DMS114 treated with DMSO at 0.1 percent for 48 hours (cell line): ENCODE data around the gene PARD3.
"Not testable (repeated sequence)": the region's sequence is repeated elsewhere in the genome, so short reads cannot be mapped to it uniquely, and the experiment has no call there.

Source experiments
- DNase-seq: peaks from one replicate; lab custom pipeline; 2025; ENCODE audit not compliant: unreplicated experiment; lab: John Stamatoyannopoulos, UW

PARD3 gene

GRCh38 chr10:34094961-34095360, 720.1 kb downstream of the PARD3 start:
- no peak for DNase-seq

DNA sequence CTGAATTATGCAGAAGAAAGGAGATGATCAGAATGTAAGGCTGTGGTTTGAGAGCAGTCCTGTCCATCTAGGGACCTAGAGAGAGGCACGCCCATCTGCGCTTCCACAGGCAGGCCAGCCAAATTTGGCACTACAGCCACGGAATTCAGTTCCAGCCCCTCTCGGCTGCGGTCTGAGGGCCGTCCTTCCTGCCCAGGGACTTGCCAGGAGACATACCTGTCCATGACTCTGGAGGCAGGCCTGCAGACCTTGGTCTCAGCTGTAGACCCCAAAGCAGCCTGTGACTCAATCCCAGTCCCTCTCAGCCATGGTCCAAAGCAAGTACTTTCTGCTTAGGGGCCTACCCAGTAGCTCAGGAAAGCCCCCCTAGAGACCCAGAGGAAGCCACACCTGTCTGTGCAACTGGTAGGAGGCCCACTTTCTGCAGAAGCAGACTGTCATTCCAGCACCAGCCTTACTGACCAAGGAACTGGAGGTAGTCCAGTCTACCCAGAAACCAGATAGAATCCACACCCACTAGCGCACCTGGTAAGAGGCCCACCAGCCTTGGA, 720.9 kb downstream of the PARD3 start:
- no peak for DNase-seq

GRCh38 chr10:34092891-34093290, 722.2 kb downstream of the PARD3 start:
- no peak for DNase-seq

DNA sequence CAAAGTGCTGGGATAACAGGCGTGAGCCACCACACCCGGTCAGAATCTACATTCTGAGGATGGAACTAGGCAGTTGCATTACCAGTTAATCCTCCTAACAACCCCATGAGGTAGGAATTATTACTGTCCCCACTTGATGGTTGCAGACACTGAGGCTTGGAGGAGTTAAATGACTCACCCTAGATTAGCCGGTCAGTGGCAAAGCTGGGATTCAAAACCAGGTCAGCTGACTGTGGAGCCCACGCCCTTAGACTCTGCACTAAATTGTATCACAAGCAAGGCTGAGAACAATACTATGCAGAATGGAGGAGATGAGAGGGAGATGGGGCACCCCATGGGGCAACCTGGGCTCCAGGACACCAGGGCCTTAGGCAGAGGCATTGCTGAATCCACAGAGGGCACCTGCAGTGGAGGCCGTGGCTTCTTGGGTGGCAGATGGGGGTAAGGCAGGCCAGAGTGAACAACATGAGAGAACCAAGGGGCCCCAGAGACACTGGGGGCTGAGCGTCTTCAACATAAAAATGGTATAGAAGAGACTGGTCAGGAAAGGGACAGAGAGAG, 723.4 kb downstream of the PARD3 start:
- DNase-seq, result no peak

GRCh38 chr10:34089253-34089652, 725.8 kb downstream of the PARD3 start:
- no peak for DNase-seq

- no peak for DNase-seq
These were observed 726.8 kb downstream of the PARD3 start for GRCh38 chr10:34088208-34088794.

GRCh38 chr10:34087095-34087418, 728.0 kb downstream of the PARD3 start:
- DNase-seq, result no peak

DNA sequence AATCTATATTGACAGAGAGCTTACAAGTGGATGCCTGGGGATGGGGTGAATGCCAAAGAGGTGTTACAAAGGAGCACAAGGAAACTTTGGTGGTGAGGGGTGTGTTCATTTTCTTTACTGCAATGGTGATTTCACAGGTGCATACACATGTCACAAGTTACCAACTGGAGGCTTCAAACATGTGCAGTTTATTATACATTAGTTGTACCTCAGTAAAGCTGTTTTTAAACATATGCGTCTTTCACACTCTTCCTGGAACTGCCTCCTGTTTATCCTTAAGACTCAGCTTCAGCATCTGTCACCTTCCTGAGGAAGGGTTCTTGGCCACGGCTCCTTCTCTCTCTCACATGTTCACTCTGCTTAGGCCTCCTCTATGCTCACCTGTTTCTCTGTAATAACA, 731.5 kb downstream of the PARD3 start:
- DNase-seq, result no peak

GRCh38 chr10:34081948-34082347, 733.1 kb downstream of the PARD3 start:
- DNase-seq, result no peak

DNA sequence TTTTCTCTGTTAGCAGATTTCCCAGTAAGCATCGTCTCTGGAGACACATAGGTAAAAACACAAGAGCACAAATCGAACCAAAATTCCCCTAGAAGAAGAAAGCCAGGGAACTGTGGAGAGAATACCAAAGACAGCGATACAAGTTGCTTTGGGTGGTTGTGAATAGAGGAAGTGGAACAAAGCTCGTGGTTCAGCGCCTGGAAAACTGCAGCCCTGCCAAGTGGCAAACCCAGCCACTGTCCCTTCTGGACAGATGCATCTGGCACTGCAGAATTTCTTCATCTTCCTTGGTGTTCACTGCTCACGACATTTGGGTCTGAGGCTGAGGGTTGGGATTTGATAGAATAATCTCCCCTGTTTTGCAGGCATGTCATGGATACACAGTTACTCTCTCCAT, 733.8 kb downstream of the PARD3 start:
- no peak for DNase-seq

DNA sequence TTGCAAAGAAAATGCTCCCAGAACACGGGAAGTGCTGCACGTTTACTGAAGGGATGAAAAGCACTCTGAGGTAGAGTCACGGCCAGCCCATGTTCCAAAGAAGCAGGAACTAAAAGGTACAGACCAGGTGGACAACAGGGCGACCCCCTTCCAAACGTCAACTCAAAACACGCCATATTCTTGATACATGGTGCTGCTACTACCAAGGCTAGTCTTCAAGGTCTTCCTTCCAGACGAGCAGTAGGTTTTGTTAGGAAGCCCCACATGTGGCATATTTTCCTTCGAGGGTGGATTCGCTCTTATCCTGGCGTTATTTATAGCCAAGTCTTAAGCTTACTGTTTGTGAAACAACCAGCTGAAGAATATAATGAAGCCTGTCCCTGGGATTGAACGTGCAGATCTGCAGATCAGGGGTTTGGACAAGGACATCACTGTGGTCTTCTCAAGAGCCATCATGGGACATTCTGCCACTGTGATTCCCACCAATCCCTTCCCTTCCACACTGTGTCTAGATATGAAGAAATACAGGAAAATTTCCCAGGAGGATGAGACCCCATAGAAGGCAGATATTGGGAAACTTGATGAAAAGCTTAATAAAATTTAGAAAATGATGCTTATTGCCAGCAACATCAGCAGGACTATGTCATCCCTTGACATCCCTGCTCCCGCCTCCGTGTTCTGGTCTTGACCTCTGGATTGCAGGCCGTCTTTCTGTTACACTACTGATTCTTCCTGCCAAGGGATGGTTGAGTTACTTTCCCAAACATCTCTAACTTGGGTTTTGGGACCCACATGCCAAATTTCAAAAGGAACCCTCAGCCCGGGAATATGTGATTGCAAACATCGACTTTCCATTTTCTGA, 734.4 kb downstream of the PARD3 start:
- no peak for DNase-seq

DNA sequence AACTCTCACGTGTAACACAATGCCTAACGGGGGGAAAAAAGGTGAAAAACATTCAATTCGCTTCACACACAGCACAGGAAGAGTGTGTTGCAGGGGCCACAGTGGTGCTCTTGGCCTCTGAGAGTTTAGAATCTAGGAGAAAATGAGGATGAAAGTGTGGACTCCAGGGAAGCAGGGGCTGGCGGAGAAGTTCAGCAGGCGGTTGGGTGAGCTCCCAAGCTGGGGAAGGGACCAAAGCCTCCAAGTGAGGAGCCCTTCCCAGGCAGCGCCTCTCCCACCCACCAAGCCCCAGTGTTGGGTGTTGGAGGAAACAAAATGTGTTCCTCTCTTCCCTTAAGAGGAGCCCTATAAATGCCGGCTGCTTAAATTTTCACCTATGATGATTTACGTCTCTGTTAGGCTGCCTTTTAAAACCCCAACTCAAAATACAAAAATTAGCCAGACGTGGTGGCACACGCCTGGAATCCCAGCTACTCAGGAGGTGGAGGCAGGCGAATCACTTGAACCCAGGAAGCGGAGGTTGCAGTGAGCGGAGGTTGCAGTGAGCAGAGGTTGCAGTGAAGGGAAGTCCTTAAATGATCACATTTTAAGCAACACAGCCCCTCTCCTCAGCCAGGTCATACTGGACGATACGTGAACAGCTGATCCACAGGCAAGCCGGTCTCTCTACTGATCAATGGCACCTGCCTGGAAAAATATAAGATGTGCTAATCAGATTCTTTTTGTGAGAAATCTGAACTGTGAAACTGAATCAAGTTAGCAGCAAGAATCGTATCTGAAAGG, 735.2 kb downstream of the PARD3 start:
- no peak for DNase-seq

DNA sequence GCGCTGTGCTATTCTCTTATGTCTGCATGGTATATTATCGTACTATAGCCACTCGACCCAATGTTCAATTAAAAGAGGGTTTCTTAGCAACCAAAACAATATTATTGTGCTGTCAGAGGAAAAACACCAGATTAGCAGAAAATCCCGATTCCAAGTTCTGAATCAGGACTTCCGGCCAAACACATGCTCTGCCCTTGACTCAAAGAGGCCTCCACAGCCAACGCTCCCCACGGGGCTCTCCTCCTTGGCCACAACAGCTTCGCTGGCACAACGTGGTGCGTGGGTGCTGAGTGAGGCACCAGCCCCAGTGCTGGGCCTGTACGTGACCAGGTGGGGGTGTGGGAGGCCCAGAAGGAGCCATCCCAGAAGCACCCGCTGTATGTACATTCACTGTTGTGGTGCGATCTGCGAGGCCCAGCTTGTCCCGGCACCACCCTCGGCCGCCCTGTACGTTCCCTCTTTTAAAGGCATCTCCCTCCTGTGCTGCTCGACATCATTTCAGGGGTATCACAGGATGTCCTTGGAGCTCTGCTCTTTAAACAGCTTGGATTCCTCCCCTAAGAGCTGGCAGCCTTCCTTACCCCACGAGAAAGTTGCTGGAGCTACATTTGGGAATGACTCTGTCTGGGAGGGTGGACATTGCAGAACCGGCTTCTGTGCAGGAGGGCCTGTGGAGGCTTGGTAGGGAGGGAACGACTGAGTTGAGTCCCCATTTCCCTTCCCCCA, 736.2 kb downstream of the PARD3 start:
- DNase-seq, result no peak

GRCh38 chr10:34078017-34078744, 736.9 kb downstream of the PARD3 start:
- no peak for DNase-seq

DNA sequence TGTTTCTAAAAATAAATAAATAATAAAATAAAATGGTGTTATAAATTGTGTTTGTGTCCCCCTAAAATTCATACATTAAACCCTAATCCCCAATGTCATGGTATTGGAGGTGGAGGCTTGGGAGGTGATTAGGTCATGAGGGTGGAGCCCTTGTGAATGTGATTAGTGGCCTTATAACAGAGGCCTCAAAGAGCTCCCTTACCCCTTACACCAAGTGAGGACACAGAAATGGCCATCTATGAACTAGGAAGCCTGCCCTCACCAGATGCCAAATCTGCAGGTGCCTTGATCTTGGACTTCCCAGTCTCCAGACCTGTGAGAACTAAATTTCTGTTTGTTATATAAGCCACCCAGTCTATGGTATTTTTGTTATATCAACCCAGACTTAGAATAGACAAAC, 738.7 kb downstream of the PARD3 start:
- DNase-seq, result no peak

DNA sequence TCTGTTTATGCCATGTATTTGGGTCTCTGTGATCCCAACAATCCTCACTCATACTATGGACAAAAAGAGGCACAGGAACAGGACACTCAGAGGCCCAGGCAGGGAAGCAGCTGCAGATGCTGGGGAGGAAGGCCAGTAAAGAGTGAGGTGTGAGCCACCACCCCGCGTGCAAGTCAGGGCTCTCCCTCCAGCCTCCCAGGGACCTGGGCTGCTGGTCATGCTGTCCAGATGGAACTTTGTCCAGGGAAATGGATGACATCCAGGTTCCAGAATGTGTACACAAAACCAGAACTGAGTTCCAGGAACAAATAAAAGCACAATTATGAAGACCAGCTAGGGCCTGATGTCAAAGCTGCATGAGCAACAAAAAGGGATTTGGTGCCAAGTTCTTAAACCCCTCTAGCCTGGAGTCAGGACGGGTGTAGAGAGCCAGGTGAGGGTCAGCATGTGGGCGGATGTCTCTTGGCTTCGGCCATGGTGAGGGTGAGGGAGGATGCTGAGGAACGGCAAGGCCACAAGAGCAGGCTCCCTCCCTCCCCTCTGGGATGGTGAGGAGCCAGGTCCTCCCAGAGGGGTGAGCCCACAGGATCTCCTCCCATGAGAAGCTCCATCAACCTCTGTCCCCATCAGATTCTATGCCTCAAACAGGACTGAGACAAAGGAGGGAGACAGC, 739.7 kb downstream of the PARD3 start:
- no peak for DNase-seq

DNA sequence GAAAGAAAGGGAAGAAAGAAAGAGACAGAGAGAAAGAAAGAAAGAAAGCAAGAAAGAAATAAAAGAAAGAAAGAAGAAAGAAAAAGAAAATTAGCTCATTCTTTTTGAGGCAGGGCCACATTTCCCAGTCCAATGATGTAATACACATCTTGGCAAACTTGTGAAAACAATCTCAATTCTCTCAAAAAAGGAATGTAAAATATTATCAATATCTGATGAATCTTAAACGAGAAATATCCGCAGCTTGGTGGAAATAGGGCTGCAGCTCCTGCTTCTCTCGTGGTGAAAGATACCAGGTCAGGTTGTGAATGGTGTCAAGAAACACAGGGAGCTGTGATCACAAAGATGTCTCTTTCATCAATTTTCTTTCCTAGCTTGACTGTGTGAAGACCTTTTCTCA, 741.0 kb downstream of the PARD3 start:
- DNase-seq, result no peak

DNA sequence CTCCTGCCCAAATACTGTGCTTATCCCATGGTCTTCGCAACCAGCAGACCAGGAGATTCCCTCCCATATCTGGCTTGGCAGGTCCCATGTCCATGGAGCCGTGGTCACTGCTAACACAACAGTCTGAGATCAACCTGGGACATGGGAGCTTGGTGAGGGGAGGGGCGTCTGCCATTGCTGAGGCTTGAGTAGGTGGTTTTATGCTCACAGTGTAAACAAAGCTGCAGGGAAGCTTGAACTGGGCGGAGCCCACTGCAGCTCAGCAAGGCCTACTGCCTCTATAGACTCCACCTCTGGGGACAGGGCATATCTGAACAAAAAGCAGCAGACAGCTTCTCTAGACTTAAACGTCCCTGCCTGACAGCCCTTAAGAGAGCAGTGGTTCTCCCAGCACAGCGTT, 747.4 kb downstream of the PARD3 start:
- DNase-seq, result not testable (repeated sequence)

DNA sequence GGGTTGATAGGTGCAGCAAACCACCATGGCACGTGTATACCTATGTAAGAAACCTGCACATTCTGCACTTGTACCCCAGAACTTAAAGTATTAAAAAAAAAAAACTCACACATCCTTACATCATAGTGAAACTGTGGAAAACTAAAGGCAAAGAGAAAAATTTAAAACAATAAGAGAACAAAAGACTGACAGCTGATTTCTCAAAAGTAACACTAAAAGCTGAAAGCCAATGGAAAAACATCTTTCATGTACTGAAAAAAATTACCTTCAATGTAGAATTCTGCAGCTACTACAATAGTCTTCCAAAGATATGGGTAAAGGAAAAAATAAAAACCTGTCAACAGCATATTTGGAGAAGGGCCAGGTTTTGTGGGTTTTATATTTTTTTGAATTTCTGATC, 751.5 kb downstream of the PARD3 start:
- no peak for DNase-seq

- no peak for DNase-seq
These were observed 753.3 kb downstream of the PARD3 start for GRCh38 chr10:34061841-34062240.
